ENCODE measurements around the gene PTPRT.
"Not testable (repeated sequence)": the region's sequence is repeated elsewhere in the genome, so short reads cannot be mapped to it uniquely, and the experiment has no call there.

PTPRT gene

GRCh38 chr20:42258564-42259302 is 931.0 kb downstream of the PTPRT start:
- no peak for DNase-seq

DNA sequence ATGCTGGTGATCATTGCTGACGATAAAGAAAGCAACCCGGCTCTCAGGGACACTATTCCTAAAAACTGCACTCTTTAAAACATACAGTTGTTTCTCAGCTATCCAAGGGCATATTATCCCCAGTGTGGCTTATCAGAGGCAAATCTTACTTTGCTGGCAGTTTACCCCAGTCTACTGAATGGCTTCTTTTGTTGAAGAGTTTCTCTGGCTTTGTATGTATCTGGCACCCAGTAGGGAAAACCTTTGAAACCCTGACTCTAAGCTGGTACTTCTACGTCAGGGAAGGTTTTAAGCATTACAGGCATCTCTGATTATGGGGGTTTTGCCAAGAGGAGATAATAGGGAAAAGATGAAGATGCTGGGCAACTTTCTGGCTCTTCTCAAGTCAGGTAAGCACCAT is 933.9 kb downstream of the PTPRT start:
- no peak for DNase-seq

DNA sequence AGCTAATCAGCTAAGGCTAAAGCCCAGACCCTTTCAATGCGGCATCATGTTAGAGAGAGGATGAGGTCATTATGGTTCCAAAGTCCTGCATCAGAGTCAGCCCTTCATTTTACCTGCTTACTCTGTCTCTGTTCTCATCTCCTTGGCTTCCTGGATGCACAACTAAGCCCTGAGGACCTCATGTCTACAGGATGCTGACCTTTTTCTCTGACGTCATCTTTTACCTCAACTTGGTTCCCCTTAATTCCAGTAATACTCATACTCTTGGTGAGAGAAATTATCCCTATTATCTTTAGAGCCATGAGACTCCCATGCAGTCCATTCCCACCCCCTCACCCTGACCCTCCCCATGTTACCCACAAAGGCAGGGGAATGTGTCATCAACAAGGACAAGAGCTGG is 935.0 kb downstream of the PTPRT start:
- DNase-seq = no peak

DNA sequence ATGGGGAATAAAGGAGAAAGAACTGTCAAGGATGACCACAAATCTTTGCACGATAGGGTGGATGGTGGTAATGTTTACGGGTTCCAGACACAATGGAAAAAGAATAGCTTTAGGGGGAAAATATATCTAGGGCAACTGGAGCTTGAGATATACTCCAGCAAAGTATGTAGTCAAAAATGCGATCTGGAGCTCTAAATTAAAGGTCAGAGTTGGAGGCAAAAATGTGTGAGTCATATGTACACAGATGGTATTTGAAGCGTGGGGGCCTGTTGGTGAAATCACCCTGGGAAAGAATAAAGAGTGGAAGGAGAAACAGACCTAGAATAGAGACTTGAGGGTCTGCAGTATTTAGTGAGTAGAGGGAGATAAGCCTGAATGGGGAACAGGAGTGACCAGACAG is 937.6 kb downstream of the PTPRT start:
- no peak for DNase-seq

- DNase-seq = no peak
Measured at GRCh38 chr20:42218621-42219374, 970.9 kb downstream of the PTPRT start.

DNA sequence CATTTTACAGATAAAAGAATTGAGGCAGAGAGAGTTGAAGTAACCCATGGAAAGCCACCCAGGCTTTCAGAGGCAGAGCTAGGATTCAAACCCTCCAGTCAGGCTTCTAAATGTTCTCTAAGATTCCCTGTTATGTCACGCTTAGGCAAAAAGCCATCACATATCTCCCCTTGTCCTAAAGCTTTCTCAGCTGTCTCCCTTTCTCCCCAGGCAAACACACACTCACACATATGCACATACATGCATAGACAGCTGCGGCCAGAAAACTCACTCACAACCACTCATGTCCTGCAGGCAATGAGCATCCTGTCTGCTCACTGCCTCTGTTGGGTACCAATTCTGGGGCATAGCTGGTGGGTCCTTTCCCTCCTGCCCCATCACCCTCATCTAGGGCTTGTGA is 975.6 kb downstream of the PTPRT start:
- DNase-seq = no peak

DNA sequence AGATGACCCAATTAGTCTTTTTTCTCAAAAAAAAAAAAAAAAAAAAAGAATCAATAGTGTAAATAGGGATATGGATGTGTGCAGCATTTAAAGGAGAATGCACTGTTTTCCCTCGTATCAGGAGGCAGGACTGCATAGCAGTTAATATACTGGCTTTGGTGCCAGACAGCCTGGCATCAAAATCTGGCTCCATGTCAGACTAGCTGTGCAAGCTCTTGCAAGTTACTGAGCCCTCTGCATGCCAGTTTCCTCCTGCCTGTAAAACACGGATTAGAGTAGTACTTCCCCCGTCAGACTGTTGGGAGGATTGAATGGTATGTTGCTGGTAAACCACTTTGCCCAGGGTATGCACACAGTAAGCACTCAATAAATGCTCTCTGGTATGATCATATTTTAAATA is 977.3 kb downstream of the PTPRT start:
- no peak for DNase-seq

GRCh38 chr20:42206557-42206956 is 983.1 kb downstream of the PTPRT start:
- not testable (repeated sequence) for DNase-seq

GRCh38 chr20:42204109-42204660 is 985.5 kb downstream of the PTPRT start:
- no peak for DNase-seq

DNA sequence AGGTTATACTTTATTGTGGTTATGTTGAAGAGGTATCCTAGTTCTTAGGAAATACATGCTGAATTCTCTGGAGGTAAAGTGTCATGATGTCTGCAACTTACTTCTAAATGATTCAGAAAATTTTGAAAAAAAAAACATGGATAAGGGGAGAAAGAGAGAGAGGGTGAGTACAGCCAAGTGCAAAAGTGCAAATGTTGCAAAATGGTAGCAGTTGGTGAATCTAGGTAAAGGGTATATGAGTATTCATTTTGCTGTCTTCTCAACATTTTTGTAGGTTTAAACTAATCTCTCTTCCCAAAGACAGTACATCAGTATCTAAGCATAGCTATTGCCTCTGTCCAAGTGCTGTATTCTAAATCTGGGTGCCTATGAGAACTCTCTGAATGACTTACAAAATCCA is 992.1 kb downstream of the PTPRT start:
- DNase-seq = no peak

GRCh38 chr20:42193119-42193518 is 996.6 kb downstream of the PTPRT start:
- no peak for DNase-seq

GRCh38 chr20:42192321-42192720 is 997.4 kb downstream of the PTPRT start:
- no peak for DNase-seq

DNA sequence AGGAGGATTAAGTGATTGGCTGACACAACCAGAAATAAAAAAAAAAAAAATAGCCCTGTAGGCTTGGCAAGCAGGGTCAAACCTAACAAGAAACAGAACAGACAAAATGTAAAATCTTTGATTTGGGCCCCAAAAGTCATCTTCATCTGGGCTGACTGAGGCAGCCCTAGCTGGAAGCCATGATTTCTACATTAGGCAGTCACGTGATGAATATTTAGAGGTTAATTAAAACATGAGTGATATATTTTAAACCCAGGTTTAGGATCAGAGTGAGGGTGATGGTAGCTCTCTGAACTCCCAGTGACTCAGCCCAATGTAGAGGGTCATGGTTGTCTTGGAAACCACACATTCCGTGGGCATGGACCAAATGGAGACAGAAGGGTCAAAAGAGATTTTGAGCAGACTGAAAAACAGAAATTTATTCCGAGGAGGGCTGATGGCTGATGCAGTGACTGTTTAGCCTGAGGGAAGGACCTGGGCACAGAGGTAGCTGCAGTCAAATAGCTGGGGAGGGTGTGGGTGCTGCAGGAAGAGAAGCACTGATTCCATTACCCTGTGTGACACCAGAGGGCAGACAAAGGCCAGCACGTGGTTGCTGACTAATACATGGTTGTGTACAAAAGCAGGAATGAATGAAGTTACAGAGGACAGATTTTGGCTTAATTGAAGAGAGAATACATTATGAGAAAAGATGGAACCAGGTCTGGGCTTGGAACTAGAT is 998.4 kb downstream of the PTPRT start:
- DNase-seq = no peak

DNA sequence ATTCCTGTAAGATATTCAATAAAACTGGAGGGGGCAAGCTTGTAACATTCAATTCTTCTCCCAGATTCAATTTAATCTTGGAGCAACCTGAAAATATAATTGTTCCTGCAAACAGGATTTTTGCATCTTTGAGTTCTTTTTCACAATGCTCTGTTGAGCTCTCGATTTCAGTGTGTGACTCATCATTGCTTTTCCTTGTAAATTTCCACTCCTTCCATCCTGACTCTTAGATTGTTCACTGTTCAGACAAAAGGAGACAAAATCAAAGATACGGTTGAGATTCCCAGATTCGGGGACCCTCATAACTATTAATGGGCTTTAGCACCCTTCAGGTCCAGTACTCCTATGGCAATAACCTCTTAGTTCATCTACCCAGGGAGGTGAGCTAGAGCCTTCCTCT is 999.6 kb downstream of the PTPRT start:
- no peak for DNase-seq

- no peak for DNase-seq
Measured at GRCh38 chr20:42186337-42186736, 1003.4 kb downstream of the PTPRT start.

GRCh38 chr20:42183147-42183546 is 1006.6 kb downstream of the PTPRT start:
- DNase-seq = no peak

- no peak for DNase-seq
Measured at GRCh38 chr20:42181064-42181463, 1008.6 kb downstream of the PTPRT start.

DNA sequence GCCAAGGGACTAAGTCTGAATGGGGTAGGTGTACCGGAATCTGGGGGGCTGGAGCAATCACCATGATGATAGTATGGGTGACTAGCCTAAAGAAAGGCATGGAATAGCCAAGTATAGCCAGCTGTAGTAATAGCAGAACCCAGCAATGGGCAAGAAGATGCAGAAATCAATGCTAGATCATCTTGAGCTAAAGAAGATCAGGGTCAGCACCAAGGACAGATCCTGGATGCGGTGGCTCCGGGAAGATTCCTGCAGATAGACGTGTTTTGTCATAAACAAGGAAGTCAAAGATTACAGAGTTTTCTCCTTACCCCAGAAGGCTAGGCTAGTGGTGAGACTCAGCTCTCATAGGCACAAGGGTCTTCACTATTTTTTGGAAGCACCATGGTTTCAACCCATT is 1009.9 kb downstream of the PTPRT start:
- DNase-seq = no peak

GRCh38 chr20:42173440-42173839 is 1016.3 kb downstream of the PTPRT start:
- no peak for DNase-seq

DNA sequence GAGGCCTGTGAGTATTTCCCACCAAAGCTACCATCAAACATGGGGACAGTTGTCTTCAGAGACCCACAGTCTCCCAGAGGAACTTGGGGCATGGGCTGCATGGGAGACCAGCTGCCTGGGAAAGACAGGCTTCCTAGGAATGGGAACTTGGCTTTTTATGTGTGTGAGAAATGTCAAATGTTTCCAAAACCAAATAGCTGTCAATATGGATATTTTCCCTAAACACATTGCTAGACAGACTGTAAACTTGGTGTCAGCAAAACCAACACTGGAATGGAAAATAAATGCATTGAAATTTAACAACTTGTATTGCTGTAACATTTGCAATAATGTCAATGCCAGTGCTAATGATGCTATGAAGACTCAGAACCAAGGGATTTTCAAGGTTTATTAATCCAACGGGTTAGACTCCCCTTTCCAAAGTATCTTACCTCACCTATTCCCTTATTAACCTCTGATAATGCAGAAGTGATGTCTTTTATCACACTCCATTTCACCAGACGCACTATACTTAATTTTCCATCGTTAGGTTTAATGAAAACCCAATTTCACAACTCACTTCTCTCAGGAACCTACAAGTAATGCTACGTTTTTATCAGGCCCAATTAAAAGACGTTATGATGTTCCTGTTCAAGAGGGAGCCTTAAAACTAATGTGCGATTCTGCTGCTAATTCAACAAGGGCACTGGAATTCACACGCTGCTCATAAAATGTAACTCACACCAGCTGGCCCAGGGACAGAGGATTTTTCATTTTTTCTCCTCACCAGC is 1025.4 kb downstream of the PTPRT start:
- no peak for DNase-seq

- no peak for DNase-seq
Measured at GRCh38 chr20:42161228-42161829, 1028.4 kb downstream of the PTPRT start.

- no peak for DNase-seq
Measured at GRCh38 chr20:42159808-42160207, 1029.9 kb downstream of the PTPRT start.
